ENCODE data around the gene GMIP. TPM values are rescaled to one million over a fixed set of nuclear protein-coding genes. Genes with fewer than 3 reads are reported as not detected.

Gene GMIP
- total and polyA plus RNA-seq, 4 donors: 0.89 to 6.5 (median 4.3) TPM

- H3K9ac ChIP-seq (ENCODE audit: low read depth in 1 of 2, low read length in 2 of 2): no peak overlapping the region
- peak overlapping the region; percentile 43 to 73 for H3K27ac ChIP-seq (ENCODE audit: low read depth in 1 of 2, low read length in 2 of 2)
- DNase-seq (ENCODE audit: low spot score): no peak
- H3K9me3 ChIP-seq (ENCODE audit: control insufficient read depth in 4 of 4, low read length in 3 of 4): no peaks in the 10 kb centered on the region
- peaks cover 14 to 34% (median 19%) of the 10 kb centered on the region in 4 donors for H3K36me3 ChIP-seq (ENCODE audit: control insufficient read depth in 4 of 4, insufficient read depth in 3 of 4, low read depth in 1 of 4, low read length in 3 of 4)
- H3K4me1 ChIP-seq (ENCODE audit: control insufficient read depth in 4 of 4, insufficient read depth in 4 of 4, low read length in 3 of 4): peaks cover 1 to 15% (median 8%) of the 10 kb centered on the region in 4 donors
- no peaks in the 10 kb centered on the region for H3K27me3 ChIP-seq (ENCODE audit: control insufficient read depth in 4 of 4, insufficient read depth in 4 of 4, low read length in 3 of 4)
- no peak for TF ChIP-seq FOXA1 (IDR thresholded peaks at IDR 0.05)
- no peak for TF ChIP-seq ATF3 (IDR thresholded peaks at IDR 0.05)
- no peak for TF ChIP-seq RAD21 (IDR thresholded peaks at IDR 0.05)
- no peak for TF ChIP-seq JUND (IDR thresholded peaks at IDR 0.05)
- no peak for TF ChIP-seq EGR1 (IDR thresholded peaks at IDR 0.05; ENCODE audit: low read depth in 2 of 2)
- TF ChIP-seq HNF4A (conservative IDR thresholded peaks at IDR 0.05): no peak
- TF ChIP-seq MAX (IDR thresholded peaks at IDR 0.05): no peak
- TF ChIP-seq TAF1 (conservative IDR thresholded peaks at IDR 0.05): no peak
- no peak for TF ChIP-seq ZBTB33 (IDR thresholded peaks at IDR 0.05)
- TF ChIP-seq CTCF (IDR thresholded peaks at IDR 0.05; ENCODE audit: low read depth, low read length, missing input control): no peak
- no peak for TF ChIP-seq SP1 (IDR thresholded peaks at IDR 0.05)
- no peak for TF ChIP-seq HNF4G (IDR thresholded peaks at IDR 0.05)
- TF ChIP-seq RXRA (IDR thresholded peaks at IDR 0.05): no peak
- no peak for TF ChIP-seq FOXA2 (IDR thresholded peaks at IDR 0.05)
- no peak overlapping the region for H3K4me3 ChIP-seq (ENCODE audit: low read depth in 1 of 3, low read length in 3 of 3)
- WGBS: 34% methylated on average over 5 of the region's 5 CpGs
Measured at GRCh38 chr19:19644054-19644388, 564 bp upstream of the GMIP start.

GRCh38 chr19:19642506-19643157, 825 bp downstream of the GMIP start:
- no peak for DNase-seq (ENCODE audit: low spot score)
- peaks cover 14 to 29% (median 19%) of the 10 kb centered on the region in 4 donors for H3K36me3 ChIP-seq (ENCODE audit: control insufficient read depth in 4 of 4, insufficient read depth in 3 of 4, low read depth in 1 of 4, low read length in 3 of 4)
- 33% methylated on average over 16 of the region's 16 CpGs for WGBS
- TF ChIP-seq JUND (IDR thresholded peaks at IDR 0.05): no peak
- no peak for TF ChIP-seq CTCF (IDR thresholded peaks at IDR 0.05; ENCODE audit: low read depth, low read length, missing input control)
- TF ChIP-seq HNF4A (conservative IDR thresholded peaks at IDR 0.05): no peak
- no peaks in the 10 kb centered on the region for H3K27me3 ChIP-seq (ENCODE audit: control insufficient read depth in 4 of 4, insufficient read depth in 4 of 4, low read length in 3 of 4)
- H3K4me1 ChIP-seq (ENCODE audit: control insufficient read depth in 4 of 4, insufficient read depth in 4 of 4, low read length in 3 of 4): peaks cover 1 to 15% (median 8%) of the 10 kb centered on the region in 4 donors
- H3K27ac ChIP-seq (ENCODE audit: low read depth in 1 of 2, low read length in 2 of 2): peak overlapping the region; percentile 43 to 73
- H3K9ac ChIP-seq (ENCODE audit: low read depth in 1 of 2, low read length in 2 of 2): peak overlapping the region; percentile 58 to 66
- H3K9me3 ChIP-seq (ENCODE audit: control insufficient read depth in 4 of 4, low read length in 3 of 4): no peaks in the 10 kb centered on the region
- peak overlapping the region; percentile 71 to 89 (median 72) for H3K4me3 ChIP-seq (ENCODE audit: low read depth in 1 of 3, low read length in 3 of 3)

Measured in liver (tissue), 9 donors.